Tongue (tissue), 2 donors: ENCODE data around the gene RUSC1. TPM values are rescaled to one million over a fixed set of nuclear protein-coding genes. Genes with fewer than 3 reads are reported as not detected.
"Not testable (repeated sequence)": the region's sequence is repeated elsewhere in the genome, so short reads cannot be mapped to it uniquely, and the experiment has no call there.

ENCODE experiments used
- DNase-seq: peaks from one replicate; pipeline ENCODE4 v3.0.0-alpha.2; 2015
- total RNA-seq: library from RNA; depleted of rRNA; stranded (reverse); fragments of >200 nt; gene quantifications from one replicate; pipeline ENCODE4 v1.2.3, GENCODE V29; 2014

Gene RUSC1, protein sequence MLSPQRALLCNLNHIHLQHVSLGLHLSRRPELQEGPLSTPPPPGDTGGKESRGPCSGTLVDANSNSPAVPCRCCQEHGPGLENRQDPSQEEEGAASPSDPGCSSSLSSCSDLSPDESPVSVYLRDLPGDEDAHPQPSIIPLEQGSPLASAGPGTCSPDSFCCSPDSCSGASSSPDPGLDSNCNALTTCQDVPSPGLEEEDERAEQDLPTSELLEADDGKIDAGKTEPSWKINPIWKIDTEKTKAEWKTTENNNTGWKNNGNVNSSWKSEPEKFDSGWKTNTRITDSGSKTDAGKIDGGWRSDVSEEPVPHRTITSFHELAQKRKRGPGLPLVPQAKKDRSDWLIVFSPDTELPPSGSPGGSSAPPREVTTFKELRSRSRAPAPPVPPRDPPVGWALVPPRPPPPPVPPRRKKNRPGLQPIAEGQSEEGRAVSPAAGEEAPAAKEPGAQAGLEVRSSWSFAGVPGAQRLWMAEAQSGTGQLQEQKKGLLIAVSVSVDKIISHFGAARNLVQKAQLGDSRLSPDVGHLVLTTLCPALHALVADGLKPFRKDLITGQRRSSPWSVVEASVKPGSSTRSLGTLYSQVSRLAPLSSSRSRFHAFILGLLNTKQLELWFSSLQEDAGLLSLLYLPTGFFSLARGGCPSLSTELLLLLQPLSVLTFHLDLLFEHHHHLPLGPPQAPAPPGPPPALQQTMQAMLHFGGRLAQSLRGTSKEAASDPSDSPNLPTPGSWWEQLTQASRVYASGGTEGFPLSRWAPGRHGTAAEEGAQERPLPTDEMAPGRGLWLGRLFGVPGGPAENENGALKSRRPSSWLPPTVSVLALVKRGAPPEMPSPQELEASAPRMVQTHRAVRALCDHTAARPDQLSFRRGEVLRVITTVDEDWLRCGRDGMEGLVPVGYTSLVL
- 23.0 TPM for total RNA-seq

DNA sequence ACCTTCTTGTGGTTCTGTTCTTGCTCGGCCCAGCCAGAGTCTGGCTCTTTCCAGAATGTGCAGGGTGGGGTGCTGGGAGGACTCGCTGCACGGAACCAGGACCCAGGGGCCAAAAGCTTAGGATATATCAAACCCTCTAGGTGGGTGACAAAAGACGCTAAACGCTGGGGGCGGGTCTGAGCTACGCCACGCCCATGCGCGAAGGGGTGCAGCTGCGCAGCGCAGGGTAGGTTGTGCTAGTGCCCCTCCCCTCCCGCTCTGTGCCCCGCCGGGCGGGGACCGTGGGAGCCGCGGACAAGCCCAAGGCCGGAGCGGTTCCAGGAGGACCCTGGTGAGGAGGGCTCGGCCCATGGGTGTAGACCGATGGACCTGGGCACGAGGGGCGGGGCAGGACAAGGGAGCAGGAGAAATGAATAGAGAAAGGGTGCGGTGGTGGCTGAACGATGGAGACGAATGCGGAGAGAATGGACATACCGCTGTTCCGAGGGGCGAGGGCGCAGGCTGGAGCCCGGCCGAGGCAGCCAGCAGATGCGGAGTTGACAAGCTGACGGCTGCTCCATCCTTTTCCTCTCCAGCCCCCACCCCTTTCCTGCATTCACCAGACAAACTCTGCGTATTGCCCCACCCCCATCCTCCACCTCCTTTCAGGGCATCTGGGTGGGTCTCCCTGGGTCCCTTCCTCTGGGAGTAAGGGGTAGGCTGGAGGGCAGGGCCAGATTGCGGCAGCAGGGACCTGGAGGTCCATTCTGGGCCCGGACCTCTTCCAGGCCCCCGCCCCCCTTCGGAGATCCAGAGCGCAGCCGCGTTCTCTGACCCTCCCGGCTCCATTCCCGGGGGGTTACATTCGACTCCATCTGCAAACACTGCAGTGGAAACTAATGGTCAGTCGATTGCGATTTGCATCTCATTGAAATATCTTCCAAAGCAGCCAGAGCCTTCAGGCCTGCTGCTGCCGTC, at the start of gene RUSC1:
Gene RUSC1 (plus strand): TSS at position 234 of the 957 bp plus-strand sequence. CDS start 880 bp downstream, outside the sequence.
- DNase-seq: peak; percentile 87

DNA sequence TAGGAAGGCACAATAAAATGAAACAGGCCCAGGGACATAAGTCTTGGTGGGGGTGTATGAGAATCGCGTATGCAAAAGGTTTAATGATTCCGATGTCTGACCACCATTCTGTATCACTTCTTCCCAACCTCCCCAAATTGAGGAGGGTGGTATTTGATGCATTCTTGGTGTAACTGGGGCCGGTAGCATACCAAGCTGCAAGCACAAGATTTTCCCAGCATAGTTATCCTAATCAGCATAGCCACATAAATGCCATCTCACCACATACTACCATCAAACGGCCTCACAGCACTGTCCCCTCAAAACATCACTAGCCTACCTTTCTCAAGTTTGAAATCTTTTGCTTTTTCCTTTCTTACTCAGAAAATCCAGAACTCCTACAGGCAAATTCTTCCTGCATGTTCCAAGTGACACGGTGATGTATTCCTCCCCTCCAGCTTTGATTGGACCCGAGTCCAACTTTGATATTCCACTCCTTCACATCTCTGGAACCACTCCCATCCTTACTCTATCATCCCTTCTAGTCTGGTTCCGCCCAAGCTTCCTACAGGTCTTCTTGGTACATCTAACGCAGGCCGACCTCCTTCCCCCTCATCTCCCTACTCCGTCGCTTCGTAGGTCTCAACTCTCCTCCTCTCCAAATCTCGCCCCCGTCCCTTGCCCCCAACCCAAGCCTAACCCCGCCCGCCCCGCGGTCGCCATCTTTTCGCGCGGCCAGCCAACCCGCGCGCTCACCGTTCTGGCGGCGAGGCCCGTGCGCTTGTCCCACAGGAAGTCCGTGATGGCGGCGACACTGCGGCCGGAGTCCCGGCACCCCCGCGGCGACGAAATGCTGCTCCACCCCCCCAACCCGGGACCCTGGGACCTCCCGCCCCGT, 48.0 kb upstream of the RUSC1 start:
- peak; percentile 63 for DNase-seq

- DNase-seq: peak; percentile 98
Measured at GRCh38 chr1:155273343-155274245, 47.1 kb upstream of the RUSC1 start, which contains the start of gene CLK2. Gene CLK2 (minus strand): TSS chr1:155273504. CDS start chr1:155270977, 2,527 bp downstream.

- peak; percentile 99 for DNase-seq
Measured at GRCh38 chr1:155277070-155277901, 43.4 kb upstream of the RUSC1 start, which contains the start of gene HCN3. Gene HCN3 (plus strand): TSS chr1:155277463. CDS start chr1:155277591, 128 bp downstream.

GRCh38 chr1:155277902-155278688, 42.6 kb upstream of the RUSC1 start:
- DNase-seq: peak; percentile 76

GRCh38 chr1:155278689-155279160, 42.0 kb upstream of the RUSC1 start:
- no peak for DNase-seq

DNA sequence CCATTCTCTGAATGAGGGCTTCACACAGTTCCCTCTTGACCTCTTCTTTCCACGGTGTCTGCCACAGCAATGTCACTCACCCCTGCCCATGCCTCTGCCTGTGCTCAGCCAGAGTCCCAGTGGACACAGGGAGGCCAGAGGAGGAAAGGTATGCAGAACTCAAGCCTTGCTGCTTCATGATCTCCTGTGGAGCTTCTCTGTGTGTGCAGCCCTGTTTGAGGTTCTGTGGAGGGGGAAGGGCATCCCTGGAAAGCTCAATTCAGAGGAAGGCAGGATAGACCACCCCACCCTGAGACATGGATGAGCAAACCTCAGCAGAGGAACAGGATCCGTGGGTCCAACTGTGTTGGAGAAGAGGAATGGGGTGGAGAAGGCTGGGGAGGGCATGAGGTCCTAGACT, 41.4 kb upstream of the RUSC1 start:
- no peak for DNase-seq

- no peak for DNase-seq
Measured at GRCh38 chr1:155282488-155283091, 38.1 kb upstream of the RUSC1 start.

GRCh38 chr1:155284476-155284875, 36.2 kb upstream of the RUSC1 start:
- no peak for DNase-seq

DNA sequence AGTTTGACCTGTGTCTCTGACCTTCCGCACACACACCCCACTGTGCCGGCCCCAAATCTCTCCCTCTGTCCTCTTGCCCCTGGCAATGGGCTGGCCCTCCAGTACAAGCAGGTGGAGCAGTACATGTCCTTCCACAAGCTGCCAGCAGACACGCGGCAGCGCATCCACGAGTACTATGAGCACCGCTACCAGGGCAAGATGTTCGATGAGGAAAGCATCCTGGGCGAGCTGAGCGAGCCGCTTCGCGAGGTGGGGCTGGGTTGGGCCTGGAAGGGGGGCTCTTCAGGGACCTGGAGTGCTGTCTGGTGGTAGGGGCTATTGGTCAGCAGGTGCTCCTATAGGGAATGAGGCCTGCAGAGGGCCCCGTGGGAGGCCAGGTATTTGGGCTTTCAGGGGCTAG, 35.6 kb upstream of the RUSC1 start:
- no peak for DNase-seq

GRCh38 chr1:155285631-155286044, 35.1 kb upstream of the RUSC1 start:
- DNase-seq: no peak

DNA sequence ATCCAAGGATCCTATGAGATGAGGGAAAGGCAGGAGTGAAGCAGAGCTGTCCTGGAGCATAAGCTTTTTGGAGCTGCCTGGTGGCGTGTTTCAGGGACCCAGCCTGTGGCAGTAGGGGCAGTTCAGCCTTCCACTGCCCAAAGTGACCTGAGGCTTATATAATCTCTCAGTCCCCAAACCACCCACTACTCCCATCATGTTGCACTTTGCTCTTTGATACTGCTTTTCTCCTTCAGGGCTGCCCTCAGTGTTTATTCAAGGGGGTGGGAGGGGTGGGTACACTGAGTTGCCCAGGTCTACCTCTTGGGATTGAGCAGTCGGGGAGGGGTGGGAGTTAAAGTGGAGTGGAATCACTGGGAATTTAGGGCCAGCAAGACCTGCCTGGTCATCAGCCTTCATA, 34.1 kb upstream of the RUSC1 start:
- DNase-seq: no peak

DNA sequence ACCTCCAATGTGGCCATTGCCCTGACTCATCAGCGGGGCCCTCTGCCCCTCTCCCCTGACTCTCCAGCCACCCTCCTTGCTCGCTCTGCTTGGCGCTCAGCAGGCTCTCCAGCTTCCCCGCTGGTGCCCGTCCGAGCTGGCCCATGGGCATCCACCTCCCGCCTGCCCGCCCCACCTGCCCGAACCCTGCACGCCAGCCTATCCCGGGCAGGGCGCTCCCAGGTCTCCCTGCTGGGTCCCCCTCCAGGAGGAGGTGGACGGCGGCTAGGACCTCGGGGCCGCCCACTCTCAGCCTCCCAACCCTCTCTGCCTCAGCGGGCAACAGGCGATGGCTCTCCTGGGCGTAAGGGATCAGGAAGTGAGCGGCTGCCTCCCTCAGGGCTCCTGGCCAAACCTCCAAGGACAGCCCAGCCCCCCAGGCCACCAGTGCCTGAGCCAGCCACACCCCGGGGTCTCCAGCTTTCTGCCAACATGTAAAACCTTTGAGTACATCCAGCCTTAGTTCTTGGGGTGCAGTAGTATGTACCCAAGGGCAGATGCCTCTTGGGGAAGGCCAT, 32.6 kb upstream of the RUSC1 start:
- DNase-seq: no peak

- not testable (repeated sequence) for DNase-seq
Measured at GRCh38 chr1:155291006-155291405, 29.7 kb upstream of the RUSC1 start.

- DNase-seq: no peak
Measured at GRCh38 chr1:155293086-155293749, 27.5 kb upstream of the RUSC1 start.

DNA sequence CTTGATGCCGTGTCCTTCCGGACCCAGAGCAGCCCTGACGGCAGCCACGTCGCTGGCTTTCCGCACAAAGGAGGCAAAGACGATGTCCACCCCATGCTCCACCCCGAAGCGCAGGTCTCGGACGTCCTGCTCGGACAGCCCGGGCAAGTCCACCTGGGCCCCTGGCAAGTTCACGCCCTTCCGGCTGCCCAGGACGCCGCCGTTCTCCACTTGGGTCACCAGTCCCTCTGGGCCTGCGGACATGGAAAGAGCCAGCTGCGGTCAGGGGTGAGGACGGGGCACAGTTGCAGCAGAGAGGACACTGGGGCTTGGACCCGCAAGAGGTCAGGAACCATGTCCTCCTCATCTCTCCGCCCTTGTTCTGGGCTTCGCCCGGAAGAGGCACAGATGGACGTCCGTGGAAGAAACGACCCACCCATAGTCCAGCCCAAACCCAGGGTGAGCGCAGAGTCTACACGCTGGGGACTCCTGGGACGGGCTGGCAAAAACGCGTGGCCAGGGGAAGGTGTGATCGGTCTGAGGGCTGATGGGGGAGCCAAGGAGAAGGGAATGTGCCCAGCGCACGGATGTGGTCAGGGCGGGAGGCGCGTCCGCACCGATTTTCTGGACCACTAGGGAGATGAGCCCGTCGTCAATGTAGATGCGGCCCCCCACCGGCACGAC, 26.0 kb upstream of the RUSC1 start:
- no peak for DNase-seq
